ENCODE data around the gene BACH2. TPM values are rescaled to one million over a fixed set of nuclear protein-coding genes. Genes with fewer than 3 reads are reported as not detected.

Gene BACH2
- total and polyA plus RNA-seq, 9 of the 15 experiments (the other 6 are each of a cell fraction or from before 2014, with no cell fraction given) = 0.06 to 3.1 (median 0.59) TPM

DNA sequence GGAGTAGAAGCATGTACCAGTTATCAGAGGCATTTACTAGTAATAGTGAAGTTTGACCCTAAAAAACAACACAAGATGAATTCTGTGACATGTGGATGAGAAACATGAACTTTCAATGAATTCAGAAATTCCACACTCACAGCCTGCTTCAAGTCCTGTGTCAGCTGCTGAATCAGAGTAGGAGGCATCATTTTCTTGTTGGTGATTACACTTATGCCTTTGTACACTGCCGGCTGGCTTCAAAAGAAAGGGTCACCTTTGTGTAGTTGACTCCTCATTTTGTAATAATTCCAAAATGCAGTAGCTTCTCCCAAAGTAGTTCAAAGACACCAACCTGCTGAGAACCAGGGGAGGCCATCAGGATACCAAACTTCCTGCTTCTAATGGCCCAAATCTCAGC lies 165.5 kb downstream of the BACH2 start:
- H3K9me3 ChIP-seq (replicated peaks; ENCODE audit: control insufficient read depth, insufficient read depth, low read depth, low read length) = no peaks in the 10 kb centered on the region
- ATAC-seq (no peak), FAIRE-seq (no peak), DNase-seq (ENCODE audit: extremely low read depth in 1 of 4, low spot score in 3 of 4) (no peak)
- H3K4me2 ChIP-seq (ENCODE audit: insufficient read depth, low read length) = no peak overlapping the region
- ChIA-PET POLR2A (no interaction called here), CTCF (ENCODE audit: low intra/inter-chr PET ratio) (no interaction called here)
- no peaks in the 10 kb centered on the region for H3K9me1 ChIP-seq (ENCODE audit: control insufficient read depth, insufficient read depth, low read length)
- peaks cover 0 to 13% of the 10 kb centered on the region in 2 experiments; a peak in 1 of 5 replicates for H3K27me3 ChIP-seq (ENCODE audit: control insufficient read depth in 2 of 2, insufficient read depth in 2 of 2, low read length in 2 of 2)
- WGBS (ENCODE audit: insufficient coverage, low coverage, missing lambda C conversion rate) = 0% methylated on average over 1 of the region's 1 CpG
- H3K4me3 ChIP-seq = no peak overlapping the region
- no peaks in the 10 kb centered on the region; a peak in 1 of 5 replicates for H3K4me1 ChIP-seq (replicated peaks in 1 of 2; ENCODE audit: control insufficient read depth in 2 of 2, insufficient read depth in 2 of 2, low read length in 2 of 2)
- no peaks in the 10 kb centered on the region for H4K20me1 ChIP-seq (replicated peaks; ENCODE audit: control insufficient read depth, insufficient read depth, low read length)
- intact Hi-C loops (cut with micrococcal nuclease) (no loop called here), in situ Hi-C loops (cut with MboI) (no loop called here)
- no peak overlapping the region for H2AFZ ChIP-seq (ENCODE audit: low read depth, low read length)
- H3K79me2 ChIP-seq (ENCODE audit: control insufficient read depth, insufficient read depth, low read length) = no peaks in the 10 kb centered on the region
- no TSS peak for BruUV-seq (replicated peaks)
- H3K36me3 ChIP-seq (ENCODE audit: control insufficient read depth, insufficient read depth, low read length) = no peaks in the 10 kb centered on the region
- no peak for TF ChIP-seq YBX1 (IDR thresholded peaks at IDR 0.05)
- TF ChIP-seq CXXC5 (CRISPR knock-in tag; IDR thresholded peaks at IDR 0.05) = no peak
- TF ChIP-seq, protein P1, sequence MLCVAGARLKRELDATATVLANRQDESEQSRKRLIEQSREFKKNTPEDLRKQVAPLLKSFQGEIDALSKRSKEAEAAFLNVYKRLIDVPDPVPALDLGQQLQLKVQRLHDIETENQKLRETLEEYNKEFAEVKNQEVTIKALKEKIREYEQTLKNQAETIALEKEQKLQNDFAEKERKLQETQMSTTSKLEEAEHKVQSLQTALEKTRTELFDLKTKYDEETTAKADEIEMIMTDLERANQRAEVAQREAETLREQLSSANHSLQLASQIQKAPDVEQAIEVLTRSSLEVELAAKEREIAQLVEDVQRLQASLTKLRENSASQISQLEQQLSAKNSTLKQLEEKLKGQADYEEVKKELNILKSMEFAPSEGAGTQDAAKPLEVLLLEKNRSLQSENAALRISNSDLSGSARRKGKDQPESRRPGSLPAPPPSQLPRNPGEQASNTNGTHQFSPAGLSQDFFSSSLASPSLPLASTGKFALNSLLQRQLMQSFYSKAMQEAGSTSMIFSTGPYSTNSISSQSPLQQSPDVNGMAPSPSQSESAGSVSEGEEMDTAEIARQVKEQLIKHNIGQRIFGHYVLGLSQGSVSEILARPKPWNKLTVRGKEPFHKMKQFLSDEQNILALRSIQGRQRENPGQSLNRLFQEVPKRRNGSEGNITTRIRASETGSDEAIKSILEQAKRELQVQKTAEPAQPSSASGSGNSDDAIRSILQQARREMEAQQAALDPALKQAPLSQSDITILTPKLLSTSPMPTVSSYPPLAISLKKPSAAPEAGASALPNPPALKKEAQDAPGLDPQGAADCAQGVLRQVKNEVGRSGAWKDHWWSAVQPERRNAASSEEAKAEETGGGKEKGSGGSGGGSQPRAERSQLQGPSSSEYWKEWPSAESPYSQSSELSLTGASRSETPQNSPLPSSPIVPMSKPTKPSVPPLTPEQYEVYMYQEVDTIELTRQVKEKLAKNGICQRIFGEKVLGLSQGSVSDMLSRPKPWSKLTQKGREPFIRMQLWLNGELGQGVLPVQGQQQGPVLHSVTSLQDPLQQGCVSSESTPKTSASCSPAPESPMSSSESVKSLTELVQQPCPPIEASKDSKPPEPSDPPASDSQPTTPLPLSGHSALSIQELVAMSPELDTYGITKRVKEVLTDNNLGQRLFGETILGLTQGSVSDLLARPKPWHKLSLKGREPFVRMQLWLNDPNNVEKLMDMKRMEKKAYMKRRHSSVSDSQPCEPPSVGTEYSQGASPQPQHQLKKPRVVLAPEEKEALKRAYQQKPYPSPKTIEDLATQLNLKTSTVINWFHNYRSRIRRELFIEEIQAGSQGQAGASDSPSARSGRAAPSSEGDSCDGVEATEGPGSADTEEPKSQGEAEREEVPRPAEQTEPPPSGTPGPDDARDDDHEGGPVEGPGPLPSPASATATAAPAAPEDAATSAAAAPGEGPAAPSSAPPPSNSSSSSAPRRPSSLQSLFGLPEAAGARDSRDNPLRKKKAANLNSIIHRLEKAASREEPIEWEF (CRISPR knock-in tag; IDR thresholded peaks at IDR 0.05) = no peak
- TF ChIP-seq RFX1 (IDR thresholded peaks at IDR 0.05) = no peak
- TF ChIP-seq ILF3 (IDR thresholded peaks at IDR 0.05; ENCODE audit: borderline replicate concordance) = no peak
- no peak for TF ChIP-seq ZKSCAN3 (CRISPR knock-in tag; IDR thresholded peaks at IDR 0.05)
- TF ChIP-seq ZZZ3 (IDR thresholded peaks at IDR 0.05) = no peak
- TF ChIP-seq FIP1L1 (IDR thresholded peaks at IDR 0.05; ENCODE audit: low read depth, low read length, poor library complexity, severe bottlenecking) = no peak
- TF ChIP-seq TCFL5 (CRISPR knock-in tag; conservative IDR thresholded peaks at IDR 0.05) = no peak
- TF ChIP-seq ATF7 (IDR thresholded peaks at IDR 0.05) = no peak
- TF ChIP-seq DACH1 (IDR thresholded peaks at IDR 0.05; ENCODE audit: partially characterized antibody) = no peak
- no peak for TF ChIP-seq XRCC4 (IDR thresholded peaks at IDR 0.05; ENCODE audit: extremely low read depth, insufficient read depth, insufficient read length)
- no peak for TF ChIP-seq ZNF23 (CRISPR knock-in tag; IDR thresholded peaks at IDR 0.05)
- no peak for TF ChIP-seq SUPT5H (IDR thresholded peaks at IDR 0.05)
- TF ChIP-seq BDP1 (IDR thresholded peaks at IDR 0.05; ENCODE audit: insufficient read depth, insufficient read length) = no peak
- TF ChIP-seq, protein P2, sequence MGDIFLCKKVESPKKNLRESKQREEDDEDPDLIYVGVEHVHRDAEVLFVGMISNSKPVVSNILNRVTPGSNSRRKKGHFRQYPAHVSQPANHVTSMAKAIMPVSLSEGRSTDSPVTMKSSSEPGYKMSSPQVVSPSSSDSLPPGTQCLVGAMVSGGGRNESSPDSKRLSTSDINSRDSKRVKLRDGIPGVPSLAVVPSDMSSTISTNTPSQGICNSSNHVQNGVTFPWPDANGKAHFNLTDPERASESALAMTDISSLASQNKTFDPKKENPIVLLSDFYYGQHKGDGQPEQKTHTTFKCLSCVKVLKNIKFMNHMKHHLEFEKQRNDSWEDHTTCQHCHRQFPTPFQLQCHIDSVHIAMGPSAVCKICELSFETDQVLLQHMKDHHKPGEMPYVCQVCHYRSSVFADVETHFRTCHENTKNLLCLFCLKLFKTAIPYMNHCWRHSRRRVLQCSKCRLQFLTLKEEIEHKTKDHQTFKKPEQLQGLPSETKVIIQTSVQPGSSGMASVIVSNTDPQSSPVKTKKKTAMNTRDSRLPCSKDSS (IDR thresholded peaks at IDR 0.05; ENCODE audit: low read depth, partially characterized antibody) = no peak
- no peak overlapping the region for H3K27ac ChIP-seq (ENCODE audit: extremely low read depth, low read depth, low read length)
- H3K9ac ChIP-seq (ENCODE audit: insufficient read depth in 1 of 2, low read depth in 2 of 2, low read length in 2 of 2) = no peak overlapping the region

Measured in K562 (cell line).